BE2C (cell line): Measurements from ENCODE around the gene KCNA10.

Experiments used
- DNase-seq: peaks from one replicate; pipeline ENCODE4 v3.0.0-alpha.2; 2020
- H3K27me3 ChIP-seq: fragments of 250-450 bp; sonication (Bioruptor Pico); 2 replicates; pipeline ENCODE4 v1.5.1; 2020; ENCODE audit warnings: mild to moderate bottlenecking
- H3K36me3 ChIP-seq: fragments of 250-450 bp; sonication (Bioruptor Pico); 2 replicates; pipeline ENCODE4 v1.5.1; 2020; ENCODE audit warnings: mild to moderate bottlenecking
- H3K4me1 ChIP-seq: fragments of 250-450 bp; sonication (Bioruptor Pico); 2 replicates; pipeline ENCODE4 v1.5.1; 2020
- H3K4me3 ChIP-seq: 2 replicates; pipeline ENCODE4 v1.5.1; 2011; ENCODE audit warnings: low read depth, low read length
- H3K9me3 ChIP-seq: fragments of 250-450 bp; sonication (Bioruptor Pico); 2 replicates; pipeline ENCODE4 v1.5.1; 2020
- CTCF ChIP-seq: IDR thresholded peaks from 2 replicates; pipeline ENCODE4 v1.5.1; 2012; ENCODE audit warnings: mild to moderate bottlenecking, low read depth, low read length

The KCNA10 gene

GRCh38 chr1:110508028-110508940 lies 10.7 kb downstream of the KCNA10 start:
- DNase-seq: no peak
- H3K36me3 ChIP-seq: no peaks in the 10 kb centered on the region
- no peaks in the 10 kb centered on the region for H3K9me3 ChIP-seq
- H3K4me1 ChIP-seq: no peaks in the 10 kb centered on the region
- no peak for TF ChIP-seq CTCF
- H3K4me3 ChIP-seq: no peak overlapping the region
- no peaks in the 10 kb centered on the region for H3K27me3 ChIP-seq

GRCh38 chr1:110506541-110506940 lies 12.4 kb downstream of the KCNA10 start:
- H3K9me3 ChIP-seq: no peaks in the 10 kb centered on the region
- no peak for DNase-seq
- TF ChIP-seq CTCF: no peak
- no peaks in the 10 kb centered on the region for H3K36me3 ChIP-seq
- no peaks in the 10 kb centered on the region for H3K4me1 ChIP-seq
- no peak overlapping the region for H3K4me3 ChIP-seq
- H3K27me3 ChIP-seq: no peaks in the 10 kb centered on the region

- no peak overlapping the region for H3K4me3 ChIP-seq
- H3K27me3 ChIP-seq: no peaks in the 10 kb centered on the region
- no peaks in the 10 kb centered on the region for H3K36me3 ChIP-seq
- H3K9me3 ChIP-seq: no peaks in the 10 kb centered on the region
- H3K4me1 ChIP-seq: no peaks in the 10 kb centered on the region
- DNase-seq: no peak
- TF ChIP-seq CTCF: no peak
Measured at GRCh38 chr1:110505596-110505995, 13.4 kb downstream of the KCNA10 start.

GRCh38 chr1:110504226-110504625 lies 14.7 kb downstream of the KCNA10 start:
- no peak for TF ChIP-seq CTCF
- DNase-seq: no peak
- Histone ChIP-seq H3K4me1 (no peaks in the 10 kb centered on the region), H3K27me3 (no peaks in the 10 kb centered on the region), H3K36me3 (no peaks in the 10 kb centered on the region), H3K4me3 (no peak overlapping the region), H3K9me3 (no peaks in the 10 kb centered on the region)

- no peak for TF ChIP-seq CTCF
- Histone ChIP-seq H3K36me3 (no peaks in the 10 kb centered on the region), H3K27me3 (no peaks in the 10 kb centered on the region), H3K4me1 (no peaks in the 10 kb centered on the region), H3K4me3 (no peak overlapping the region), H3K9me3 (no peaks in the 10 kb centered on the region)
- DNase-seq: no peak
Measured at GRCh38 chr1:110503471-110503870, 15.5 kb downstream of the KCNA10 start.

GRCh38 chr1:110502402-110503151 lies 16.4 kb downstream of the KCNA10 start:
- no peak for TF ChIP-seq CTCF
- H3K36me3 ChIP-seq: no peaks in the 10 kb centered on the region
- H3K27me3 ChIP-seq: no peaks in the 10 kb centered on the region
- H3K9me3 ChIP-seq: no peaks in the 10 kb centered on the region
- no peaks in the 10 kb centered on the region for H3K4me1 ChIP-seq
- DNase-seq: no peak
- H3K4me3 ChIP-seq: no peak overlapping the region
